K562 (cell line): ENCODE data around the gene PEX3. TPM values are rescaled to one million over a fixed set of nuclear protein-coding genes. Genes with fewer than 3 reads are reported as not detected.
A peak's percentile ranks its signal among the peaks of the same experiment; 100 is the strongest.

Experiments used
- CHAMP1 ChIP-seq: fragments of 450-650 bp; IDR thresholded peaks from 2 replicates; pipeline ENCODE4 v1.6.1; 2016; ENCODE audit warnings: mild to moderate bottlenecking
- COPS2 ChIP-seq: fragments of 450-650 bp; conservative IDR thresholded peaks from 2 replicates; pipeline ENCODE4 v1.6.1; 2016; ENCODE audit warnings: mild to moderate bottlenecking, moderate library complexity
- EGR1 ChIP-seq: fragments of 450-650 bp; conservative IDR thresholded peaks from 2 replicates; pipeline ENCODE4 v1.6.1; 2017; ENCODE audit warnings: mild to moderate bottlenecking
- ERF ChIP-seq: fragments of 450-650 bp; formaldehyde crosslinking; IDR thresholded peaks from 2 replicates; pipeline ENCODE4 v1.4.0; 2020; ENCODE audit warnings: mild to moderate bottlenecking, mixed read lengths
- ETS2 ChIP-seq: IDR thresholded peaks from 2 replicates; pipeline ENCODE4 v1.6.1; 2016; ENCODE audit warnings: borderline replicate concordance, missing genetic modification characterization, mild to moderate bottlenecking, moderate library complexity, missing compliant biosample characterization; ENCODE audit not compliant: poor library complexity, severe bottlenecking
- ILF3 ChIP-seq: fragments of 450-650 bp; IDR thresholded peaks from 2 replicates; pipeline ENCODE4 v1.6.1; 2018; ENCODE audit warnings: antibody characterized with exemption, mild to moderate bottlenecking, moderate library complexity, borderline replicate concordance
- KAT8 ChIP-seq: fragments of 450-650 bp; IDR thresholded peaks from 2 replicates; pipeline ENCODE4 v1.6.1; 2016; ENCODE audit warnings: low read depth, mild to moderate bottlenecking
- MLLT1 ChIP-seq, 2 experiments: fragments of 450-650 bp; IDR thresholded peaks; 2 replicates each; pipeline ENCODE4 v1.6.1; 2016
- NFIX ChIP-seq: fragments of 250-450 bp; sonication (Bioruptor Pico); IDR thresholded peaks from 2 replicates; pipeline ENCODE4 v1.4.0; 2020; ENCODE audit warnings: low read depth, mild to moderate bottlenecking, moderate library complexity
- NR3C1 ChIP-seq: sonication (generic); formaldehyde crosslinking; IDR thresholded peaks from 2 replicates; pipeline ENCODE4 v1.8.1; 2022; ENCODE audit warnings: missing genetic modification reagents
- PCBP2 ChIP-seq: fragments of 200-400 bp; formaldehyde crosslinking; IDR thresholded peaks from 2 replicates; pipeline ENCODE4 v1.6.1; 2018; ENCODE audit warnings: low read length, low read depth, mild to moderate bottlenecking, moderate library complexity; ENCODE audit not compliant: poor library complexity, severe bottlenecking
- PHF21A ChIP-seq: fragments of 450-650 bp; IDR thresholded peaks from 2 replicates; pipeline ENCODE4 v1.6.1; 2017; ENCODE audit warnings: low read depth, borderline replicate concordance
- POU5F1 ChIP-seq: fragments of 150-350 bp; IDR thresholded peaks from 2 replicates; pipeline ENCODE4 v1.6.1; 2014; ENCODE audit warnings: borderline replicate concordance, low read length, low read depth, mild to moderate bottlenecking; ENCODE audit not compliant: partially characterized antibody
- RUNX1 ChIP-seq: sonication (generic); IDR thresholded peaks from 2 replicates; pipeline ENCODE4 v1.6.1; 2016; ENCODE audit warnings: antibody characterized with exemption, low read depth
- SNAPC5 ChIP-seq: fragments of 250-450 bp; sonication (Bioruptor Pico); IDR thresholded peaks from 2 replicates; pipeline ENCODE4 v1.8.0; 2021; ENCODE audit warnings: moderate library complexity, mild to moderate bottlenecking, inconsistent platforms
- SNIP1 ChIP-seq: fragments of 450-650 bp; IDR thresholded peaks from 2 replicates; pipeline ENCODE4 v1.7.1; 2017; ENCODE audit warnings: low read depth, mild to moderate bottlenecking
- SRSF3 ChIP-seq: fragments of 200-400 bp; formaldehyde crosslinking; IDR thresholded peaks from 2 replicates; pipeline ENCODE4 v1.6.1; 2016; ENCODE audit warnings: mild to moderate bottlenecking, low read length, moderate library complexity; ENCODE audit not compliant: insufficient read depth
- SRSF7 ChIP-seq: fragments of 200-400 bp; formaldehyde crosslinking; optimal IDR thresholded peaks from 2 replicates; pipeline ENCODE3; 2017; ENCODE audit warnings: mild to moderate bottlenecking, low read depth, low read length
- TAF15 ChIP-seq: fragments of 200-400 bp; formaldehyde crosslinking; IDR thresholded peaks from 2 replicates; pipeline ENCODE4 v1.6.1; 2017; ENCODE audit warnings: mild to moderate bottlenecking, low read depth, low read length, moderate library complexity
- TBP ChIP-seq: optimal IDR thresholded peaks from 2 replicates; pipeline ENCODE3; 2011; ENCODE audit warnings: low read depth, low read length, improper control_type of control experiment
- TCFL5 ChIP-seq: fragments of 250-450 bp; sonication (Bioruptor Pico); conservative IDR thresholded peaks from 2 replicates; pipeline ENCODE4 v1.6.1; 2021; ENCODE audit warnings: mild to moderate bottlenecking, moderate library complexity, matching md5 sums
- ZC3H4 ChIP-seq: sonication (generic); formaldehyde crosslinking; IDR thresholded peaks from 2 replicates; pipeline ENCODE4 v1.9.0; 2021; ENCODE audit warnings: missing genetic modification reagents, borderline replicate concordance
- ZKSCAN1 ChIP-seq: fragments of 150-350 bp; IDR thresholded peaks from 2 replicates; pipeline ENCODE4 v1.6.1; 2016; ENCODE audit warnings: low read depth, low read length
- ZKSCAN3 ChIP-seq: fragments of 250-450 bp; sonication (Bioruptor Pico); IDR thresholded peaks from 2 replicates; pipeline ENCODE4 v1.4.0; 2020
- ZNF3 ChIP-seq: fragments of 250-450 bp; sonication (Bioruptor Pico); IDR thresholded peaks from 2 replicates; pipeline ENCODE4 v1.5.0; 2021; ENCODE audit warnings: mild to moderate bottlenecking, moderate library complexity
- ZNF589 ChIP-seq: fragments of 200-800 bp; sonication (Bioruptor generic); IDR thresholded peaks from 2 replicates; pipeline ENCODE4 v1.6.1; 2016; ENCODE audit warnings: low read depth, missing genetic modification characterization, missing compliant biosample characterization
- polyA plus RNA-seq, 8 experiments: library from polyadenylated mRNA; depleted of rRNA in 4 of 8; stranded (reverse) in 5 of 8; unstranded in 3 of 8; fragments of >200 nt; fragmentation: Nextera tagmentation in 2 of 8; fragmentation: Illumina TruSeq in 1 of 8; extraction: Ambion mirVana in 2 of 8; extraction: Trizol in 1 of 8; gene quantifications; 2 replicates each; pipeline versions ENCODE4 v1.2.1 to v1.2.3, GENCODE V29; 2011 to 2014; ENCODE audit warnings: inconsistent platforms in 1 of 8, missing spikeins in 1 of 8
- total RNA-seq, 7 experiments: library from RNA; depleted of rRNA in 6 of 7; stranded (reverse); fragments of >200 nt in 6 of 7; fragmentation: Illumina TruSeq in 2 of 7; extraction: Trizol in 2 of 7; gene quantifications; 2 replicates each; pipeline versions ENCODE4 v1.2.1 to v1.2.3, GENCODE V29; 2011 to 2021; ENCODE audit warnings: low replicate concordance in 1 of 7

PEX3 gene
- total and polyA plus RNA-seq, 9 of the 15 experiments (the other 6 are each of a cell fraction or from before 2014, with no cell fraction given) = 17.3 to 69.6 (median 32.7) TPM

GRCh38 chr6:143450453-143451371 is at the start of gene PEX3, which contains the start of gene ADAT2 (continued):
- 0 out of 4 replicates have a peak, but pooled peaks have one; percentile 11 to 29 for TF ChIP-seq MLLT1 (IDR thresholded peaks at IDR 0.05)
- TF ChIP-seq SNIP1 = no peak
- TF ChIP-seq COPS2 = no peak
- TF ChIP-seq RUNX1 = no peak
- TF ChIP-seq ZNF3 (CRISPR knock-in tag) = no peak
- TF ChIP-seq ILF3 = no peak
- TF ChIP-seq ETS2 (tag) = no peak
- no peak for TF ChIP-seq ZNF589
- TF ChIP-seq KAT8 = no peak
- no peak for TF ChIP-seq TCFL5 (CRISPR knock-in tag)
- peak; percentile 13; the same call in 1 of the 2 replicates for TF ChIP-seq ERF (CRISPR knock-in tag)
- TF ChIP-seq ZKSCAN3 (CRISPR knock-in tag) = no peak
- no peak for TF ChIP-seq PCBP2
- no peak for TF ChIP-seq SRSF7
- TF ChIP-seq POU5F1 = peak; percentile 63
- no peak for TF ChIP-seq SRSF3
- TF ChIP-seq NR3C1 (CRISPR knock-in tag) = no peak
- no peak; the same call in 1 of the 2 replicates for TF ChIP-seq ZC3H4
- peak; percentile 97 for TF ChIP-seq TBP
- TF ChIP-seq NFIX (CRISPR knock-in tag) = no peak
- peak; percentile 96 for TF ChIP-seq PHF21A
- TF ChIP-seq TAF15 = no peak
- no peak for TF ChIP-seq SNAPC5 (CRISPR knock-in tag)
- TF ChIP-seq ZKSCAN1 = peak; percentile 87
- TF ChIP-seq EGR1 = peak; percentile 47
- TF ChIP-seq CHAMP1 = peak; percentile 91
